ENCODE measurements around the gene ACTR3C. TPM values are rescaled to one million over a fixed set of nuclear protein-coding genes. Genes with fewer than 3 reads are reported as not detected.

The ACTR3C gene
- total RNA-seq, 2 experiments from 2014 or later = 5.0 to 6.1 TPM

- POLR2A ChIA-PET = no interaction called here
- peaks cover 4% of the 10 kb centered on the region for H3K9me3 Mint-ChIP-seq
- H3K27me3 Mint-ChIP-seq = peaks cover 4% of the 10 kb centered on the region
- H3K36me3 Mint-ChIP-seq (ENCODE audit: low read depth) = no peaks in the 10 kb centered on the region
- H3K4me1 Mint-ChIP-seq = peaks cover 39% of the 10 kb centered on the region
- CTCF ChIA-PET = interaction anchor here (0.6 to 1.7 kb wide), 6 partner anchors 8 to 369 kb away, joined by 3 to 7 read pairs (median 4); no protein-coding TSS in a partner anchor
- no peak overlapping the region for H3K4me3 Mint-ChIP-seq
- H3K27ac Mint-ChIP-seq = peak overlapping the region; percentile 61
- peak; percentile 42 for DNase-seq
Measured at GRCh38 chr7:150356265-150356897, 33.0 kb upstream of the ACTR3C start.

DNA sequence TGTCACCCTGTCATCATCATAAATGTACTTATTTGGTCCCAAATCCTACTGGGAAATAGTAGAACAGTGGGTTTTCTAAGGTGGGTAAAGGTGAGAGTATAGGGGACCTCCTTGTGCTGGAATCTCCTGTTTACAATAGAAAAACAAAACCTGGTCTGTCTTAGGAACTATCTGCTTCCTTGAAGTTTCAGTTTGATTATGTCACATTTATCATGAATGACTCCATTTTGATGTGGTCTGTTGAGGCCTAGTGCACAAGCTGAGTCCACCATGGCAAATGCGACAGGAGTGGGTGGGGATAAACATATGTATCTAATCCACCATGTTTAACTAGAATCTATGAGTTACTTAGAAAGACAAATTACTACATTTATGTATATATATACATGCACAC lies 32.3 kb upstream of the ACTR3C start:
- POLR2A ChIA-PET = no interaction called here
- H3K9me3 Mint-ChIP-seq = peaks cover 4% of the 10 kb centered on the region

DNA sequence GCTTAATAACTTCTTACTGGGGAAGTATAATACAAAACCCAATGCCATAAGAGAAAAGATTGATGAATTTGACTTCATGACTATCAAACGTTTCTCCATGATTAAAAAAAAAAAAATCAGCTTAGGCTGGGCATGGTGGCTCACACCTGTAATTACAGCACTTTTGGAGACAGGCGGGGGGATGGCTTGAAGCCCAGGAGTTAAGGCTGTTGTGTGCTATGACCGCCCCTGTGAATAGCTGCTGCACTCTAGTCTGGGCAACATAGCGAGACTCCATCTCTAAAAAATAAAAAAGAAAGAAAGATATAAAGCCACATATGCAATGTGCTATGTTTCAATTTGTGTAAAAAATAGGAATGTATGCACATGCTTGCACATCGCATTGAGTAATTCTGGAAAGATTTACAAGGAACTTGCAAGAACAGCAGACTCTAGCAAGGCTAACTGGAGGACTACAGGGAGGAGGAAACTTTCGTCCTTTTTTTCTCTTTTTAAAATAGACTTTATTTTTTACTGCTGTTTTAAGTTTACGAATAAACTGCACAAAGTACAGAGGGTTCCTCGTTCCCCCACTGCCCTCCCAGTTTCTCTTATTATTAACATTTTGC lies 28.3 kb upstream of the ACTR3C start:
- Mint-ChIP-seq H3K4me1 (peaks cover 7% of the 10 kb centered on the region), H3K27me3 (peaks cover 12% of the 10 kb centered on the region), H3K36me3 (ENCODE audit: low read depth) (no peaks in the 10 kb centered on the region), H3K27ac (no peak overlapping the region), H3K9me3 (no peaks in the 10 kb centered on the region), H3K4me3 (no peak overlapping the region)
- no peak for DNase-seq
- ChIA-PET POLR2A (no interaction called here), CTCF (no interaction called here)

More for the DNA sequence above, 32.3 kb upstream of the ACTR3C start:
- no peak overlapping the region for H3K27ac Mint-ChIP-seq
- peaks cover 39% of the 10 kb centered on the region for H3K4me1 Mint-ChIP-seq
- CTCF ChIA-PET = interaction anchor here (0.6 to 1.7 kb wide), 6 partner anchors 11 to 370 kb away, joined by 3 to 7 read pairs (median 4); no protein-coding TSS in a partner anchor
- no peaks in the 10 kb centered on the region for H3K36me3 Mint-ChIP-seq (ENCODE audit: low read depth)
- no peak for DNase-seq
- peaks cover 5% of the 10 kb centered on the region for H3K27me3 Mint-ChIP-seq
- no peak overlapping the region for H3K4me3 Mint-ChIP-seq

GRCh38 chr7:150346922-150347321 lies 23.6 kb upstream of the ACTR3C start:
- Mint-ChIP-seq H3K9me3 (peaks cover 5% of the 10 kb centered on the region), H3K4me1 (no peaks in the 10 kb centered on the region)
- CTCF ChIA-PET = interaction anchor here (1.3 kb wide), 1 partner anchor 8 kb away, joined by 3 read pairs; no protein-coding TSS in a partner anchor

GRCh38 chr7:150345012-150345411 lies 21.7 kb upstream of the ACTR3C start:
- Mint-ChIP-seq H3K9me3 (peaks cover 5% of the 10 kb centered on the region), H3K4me3 (no peak overlapping the region), H3K36me3 (ENCODE audit: low read depth) (no peaks in the 10 kb centered on the region), H3K27me3 (peaks cover 33% of the 10 kb centered on the region), H3K4me1 (no peaks in the 10 kb centered on the region), H3K27ac (no peak overlapping the region)
- CTCF ChIA-PET = interaction anchor here (0.6 kb wide), 1 partner anchor 25 kb away, joined by 3 read pairs; no protein-coding TSS in a partner anchor
- DNase-seq = no peak
- POLR2A ChIA-PET = no interaction called here

More at GRCh38 chr7:150346922-150347321, 23.6 kb upstream of the ACTR3C start:
- Mint-ChIP-seq H3K36me3 (ENCODE audit: low read depth) (no peaks in the 10 kb centered on the region), H3K27ac (no peak overlapping the region), H3K4me3 (no peak overlapping the region), H3K27me3 (peaks cover 34% of the 10 kb centered on the region)
- POLR2A ChIA-PET = no interaction called here
- DNase-seq = no peak

- ChIA-PET CTCF (interaction anchor here (0.6 kb wide), 1 partner anchor 24 kb away, joined by 3 read pairs; no protein-coding TSS in a partner anchor), POLR2A (no interaction called here)
- peaks cover 5% of the 10 kb centered on the region for H3K9me3 Mint-ChIP-seq
- no peak overlapping the region for H3K27ac Mint-ChIP-seq
- no peaks in the 10 kb centered on the region for H3K4me1 Mint-ChIP-seq
- DNase-seq = no peak
- H3K4me3 Mint-ChIP-seq = no peak overlapping the region
- peaks cover 37% of the 10 kb centered on the region for H3K27me3 Mint-ChIP-seq
- H3K36me3 Mint-ChIP-seq (ENCODE audit: low read depth) = no peaks in the 10 kb centered on the region
Measured at GRCh38 chr7:150344299-150344698, 21.0 kb upstream of the ACTR3C start.

DNA sequence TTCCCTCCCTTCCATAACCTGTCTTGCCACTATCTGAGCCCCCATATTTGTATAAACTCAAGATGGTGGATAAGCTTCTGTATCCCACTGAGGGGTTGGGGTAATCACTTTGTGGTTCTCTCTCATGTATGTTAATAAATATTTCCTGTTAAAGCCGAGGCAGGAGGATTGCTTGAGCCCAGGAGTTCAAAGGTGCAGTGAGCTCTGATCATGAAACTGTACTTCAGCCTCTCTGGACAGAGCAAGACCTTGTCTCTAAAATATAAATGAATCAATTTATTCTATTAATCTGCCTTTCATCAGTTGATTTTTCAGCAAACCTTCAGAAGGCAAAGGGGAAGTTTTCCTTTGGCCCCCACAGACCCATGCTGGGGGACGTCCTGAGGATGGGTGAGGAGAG lies 19.9 kb upstream of the ACTR3C start:
- Mint-ChIP-seq H3K36me3 (ENCODE audit: low read depth) (no peaks in the 10 kb centered on the region), H3K27me3 (peaks cover 36% of the 10 kb centered on the region), H3K9me3 (peaks cover 5% of the 10 kb centered on the region), H3K4me1 (no peaks in the 10 kb centered on the region), H3K4me3 (no peak overlapping the region), H3K27ac (peak overlapping the region; percentile 48)
- no peak for DNase-seq
- CTCF ChIA-PET = interaction anchor here (0.6 kb wide), 1 partner anchor 128 kb away, joined by 3 read pairs; no protein-coding TSS in a partner anchor
- POLR2A ChIA-PET = no interaction called here

DNA sequence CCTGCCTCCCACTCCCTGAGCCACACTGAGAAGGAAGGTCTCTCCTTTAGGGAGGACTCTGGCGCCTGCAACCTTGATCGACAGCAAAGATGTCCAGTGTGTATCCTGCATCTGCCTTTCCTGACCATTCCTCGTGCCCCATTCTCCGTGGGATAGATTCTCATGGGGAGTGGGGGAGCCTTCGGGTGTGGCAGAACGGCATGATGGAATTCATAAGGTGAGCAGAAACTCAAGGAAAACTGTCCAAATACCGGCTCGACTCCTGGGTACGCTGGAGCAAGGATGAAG lies 18.7 kb upstream of the ACTR3C start:
- no peak overlapping the region for H3K4me3 Mint-ChIP-seq
- no peaks in the 10 kb centered on the region for H3K36me3 Mint-ChIP-seq (ENCODE audit: low read depth)
- H3K27me3 Mint-ChIP-seq = peaks cover 32% of the 10 kb centered on the region
- H3K9me3 Mint-ChIP-seq = peaks cover 5% of the 10 kb centered on the region
- no peak for DNase-seq
- ChIA-PET CTCF (no interaction called here), POLR2A (no interaction called here)
- H3K4me1 Mint-ChIP-seq = no peaks in the 10 kb centered on the region
- no peak overlapping the region for H3K27ac Mint-ChIP-seq

GRCh38 chr7:150341263-150342120 lies 18.1 kb upstream of the ACTR3C start, which contains the start of gene RARRES2:
Gene RARRES2 (minus strand): TSS chr7:150341629. CDS start chr7:150340609, 1,020 bp downstream.
- Mint-ChIP-seq H3K27me3 (peaks cover 28% of the 10 kb centered on the region), H3K4me1 (no peaks in the 10 kb centered on the region), H3K27ac (no peak within 1 kb of the TSS), H3K36me3 (ENCODE audit: low read depth) (no peaks in the 10 kb centered on the region), H3K9me3 (peaks cover 5% of the 10 kb centered on the region), H3K4me3 (no peak within 1 kb of the TSS)
- ChIA-PET CTCF (no interaction called here), POLR2A (no interaction called here)
- DNase-seq = no peak

GRCh38 chr7:150340875-150341262 lies 17.5 kb upstream of the ACTR3C start:
- no peak for DNase-seq
- Mint-ChIP-seq H3K27ac (no peak overlapping the region), H3K36me3 (ENCODE audit: low read depth) (no peaks in the 10 kb centered on the region), H3K4me3 (no peak overlapping the region), H3K9me3 (peaks cover 5% of the 10 kb centered on the region), H3K4me1 (no peaks in the 10 kb centered on the region), H3K27me3 (peaks cover 24% of the 10 kb centered on the region)
- POLR2A ChIA-PET = no interaction called here
- CTCF ChIA-PET = no interaction called here

DNA sequence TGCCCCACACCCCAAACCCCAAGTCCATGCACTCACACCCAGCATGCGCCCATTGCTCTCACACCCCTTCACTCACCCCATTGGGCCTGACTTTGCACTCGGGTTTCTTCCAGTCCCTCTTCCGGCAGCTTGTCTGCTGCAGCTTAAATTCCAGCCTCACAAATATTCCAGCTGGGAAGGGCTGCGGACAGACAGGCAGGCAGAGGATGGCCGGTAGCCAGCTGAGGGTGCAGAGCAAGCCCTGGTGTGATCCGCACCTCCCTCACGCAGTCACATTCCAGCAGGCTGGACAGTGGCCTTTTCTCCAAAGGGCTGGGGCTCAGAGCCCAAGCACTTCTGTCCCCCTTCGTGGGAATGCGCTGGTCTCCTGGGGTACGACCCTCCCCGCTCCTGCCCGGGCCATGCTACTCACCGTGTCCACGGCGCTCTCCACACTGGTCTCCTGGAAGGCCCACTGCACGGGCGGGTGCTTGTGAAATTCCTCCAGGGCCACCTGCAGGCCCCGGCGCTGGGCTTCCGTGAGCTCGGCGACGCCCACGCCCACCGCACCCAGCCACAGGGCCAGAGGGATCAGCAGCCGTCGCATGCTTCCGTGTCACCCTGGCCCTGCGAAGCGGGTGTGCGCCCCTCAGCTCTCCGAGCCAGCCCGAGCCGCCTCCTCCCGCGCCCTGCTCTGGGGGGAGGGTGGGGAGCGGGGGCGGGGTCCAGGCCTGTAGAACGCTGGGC lies 16.8 kb upstream of the ACTR3C start:
- POLR2A ChIA-PET = no interaction called here
- peaks cover 24% of the 10 kb centered on the region for H3K27me3 Mint-ChIP-seq
- H3K9me3 Mint-ChIP-seq = peaks cover 5% of the 10 kb centered on the region
- DNase-seq = no peak
- no peak overlapping the region for H3K27ac Mint-ChIP-seq
- CTCF ChIA-PET = interaction anchor here (1.1 kb wide), 1 partner anchor 98 kb away, joined by 3 read pairs; no protein-coding TSS in a partner anchor
- no peaks in the 10 kb centered on the region for H3K4me1 Mint-ChIP-seq
- no peak overlapping the region for H3K4me3 Mint-ChIP-seq
- H3K36me3 Mint-ChIP-seq (ENCODE audit: low read depth) = no peaks in the 10 kb centered on the region

GRCh38 chr7:150339409-150339809 lies 16.1 kb upstream of the ACTR3C start:
- no peak for DNase-seq
- Mint-ChIP-seq H3K4me1 (no peaks in the 10 kb centered on the region), H3K27me3 (peaks cover 24% of the 10 kb centered on the region), H3K4me3 (no peak overlapping the region), H3K36me3 (ENCODE audit: low read depth) (no peaks in the 10 kb centered on the region), H3K27ac (no peak overlapping the region), H3K9me3 (peaks cover 5% of the 10 kb centered on the region)
- POLR2A ChIA-PET = no interaction called here
- CTCF ChIA-PET = interaction anchor here (1.1 kb wide), 1 partner anchor 99 kb away, joined by 3 read pairs; no protein-coding TSS in a partner anchor
